ENCODE measurements around the gene ARL8B. TPM values are rescaled to one million over a fixed set of nuclear protein-coding genes. Genes with fewer than 3 reads are reported as not detected.
"Not testable (repeated sequence)": the region's sequence is repeated elsewhere in the genome, so short reads cannot be mapped to it uniquely, and the experiment has no call there.

ARL8B gene
- total and polyA plus RNA-seq, 2 experiments from 2014 or later, result 47.2 to 72.9 TPM

DNA sequence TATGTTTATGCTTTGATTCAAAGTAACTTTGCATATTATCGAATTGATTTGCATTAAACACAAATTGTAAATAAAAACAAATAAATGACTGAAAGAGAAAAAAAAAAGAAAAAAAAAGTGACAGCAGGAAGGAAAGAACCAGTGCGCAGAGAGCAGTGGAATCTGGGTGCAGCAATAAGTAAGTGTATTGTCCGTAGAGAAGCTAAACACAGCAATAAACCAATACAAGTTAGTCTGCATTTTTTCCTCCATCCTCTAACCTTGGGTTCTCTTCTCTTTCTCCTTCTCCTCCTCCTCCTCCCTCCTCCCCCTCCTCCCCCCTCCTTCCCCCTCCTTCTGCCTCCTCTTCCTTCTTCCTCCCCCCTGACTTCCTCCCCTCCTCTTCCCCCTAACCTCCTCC lies 18.3 kb upstream of the ARL8B start:
- Histone ChIP-seq H3K27ac (no peak overlapping the region), H3K9me2 (ENCODE audit: insufficient read depth) (no peaks in the 10 kb centered on the region), H3K4me2 (ENCODE audit: unreplicated experiment) (no peak overlapping the region), H3K4me3 (no peak overlapping the region), H3K9ac (no peak overlapping the region), H3K27me3 (replicated peaks; ENCODE audit: insufficient read depth) (no peaks in the 10 kb centered on the region), H3F3A (ENCODE audit: insufficient read depth) (no peaks in the 10 kb centered on the region), H3K4me1 (ENCODE audit: insufficient read depth) (no peaks in the 10 kb centered on the region), H2AFZ (no peak overlapping the region), H4K20me1 (ENCODE audit: insufficient read depth) (no peaks in the 10 kb centered on the region), H3K9me3 (ENCODE audit: low read depth) (no peaks in the 10 kb centered on the region), H3K36me3 (ENCODE audit: low read depth) (no peaks in the 10 kb centered on the region), H3K79me2 (ENCODE audit: insufficient read depth) (no peaks in the 10 kb centered on the region)
- no peak for TF ChIP-seq EZH2 (IDR thresholded peaks at IDR 0.05; ENCODE audit: insufficient read depth, poor library complexity, severe bottlenecking)
- no peak for TF ChIP-seq EZH2phosphoT487 (IDR thresholded peaks at IDR 0.05; ENCODE audit: insufficient read depth, low read depth)
- 71 to 73% methylated on average over 3 of the region's 3 CpGs for WGBS, 2 experiments (ENCODE audit: low coverage in 1 of 2, low lambda C conversion rate in 2 of 2, missing lambda C conversion rate in 2 of 2)
- DNase-seq, result no peak
- in situ Hi-C loops (cut with MboI), result no loop called here

DNA sequence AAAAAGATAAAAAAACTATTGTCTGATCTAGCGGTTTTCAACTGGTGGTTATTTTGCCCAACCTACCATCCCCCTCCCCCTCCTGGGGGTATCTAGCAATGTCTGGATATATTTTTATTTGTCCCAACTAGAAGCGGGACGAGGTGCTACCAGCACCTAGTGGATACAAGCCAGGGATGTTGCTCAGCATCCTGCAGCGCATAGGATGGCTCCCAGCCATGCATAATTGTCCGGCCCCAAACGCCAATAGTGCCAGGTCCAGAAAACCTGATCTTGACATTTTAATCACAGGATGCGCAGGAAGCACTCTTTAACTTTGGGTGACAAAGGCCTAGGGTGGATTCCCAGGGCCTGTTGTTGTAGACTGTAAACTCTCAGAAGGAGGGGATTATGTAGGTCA lies 17.0 kb upstream of the ARL8B start:
- H3K79me2 ChIP-seq (ENCODE audit: insufficient read depth), result no peaks in the 10 kb centered on the region
- TF ChIP-seq EZH2 (IDR thresholded peaks at IDR 0.05; ENCODE audit: insufficient read depth, poor library complexity, severe bottlenecking), result no peak
- TF ChIP-seq EZH2phosphoT487 (IDR thresholded peaks at IDR 0.05; ENCODE audit: insufficient read depth, low read depth), result no peak
- H3K9me3 ChIP-seq (ENCODE audit: low read depth), result no peaks in the 10 kb centered on the region
- no peaks in the 10 kb centered on the region for H4K20me1 ChIP-seq (ENCODE audit: insufficient read depth)
- WGBS, 2 experiments (ENCODE audit: low coverage in 1 of 2, low lambda C conversion rate in 2 of 2, missing lambda C conversion rate in 2 of 2), result 53 to 65% methylated on average over 7 of the region's 7 CpGs
- H3K4me3 ChIP-seq, result no peak overlapping the region
- DNase-seq, result no peak
- in situ Hi-C loops (cut with MboI), result no loop called here
- no peak overlapping the region for H3K9ac ChIP-seq
- no peaks in the 10 kb centered on the region for H3K36me3 ChIP-seq (ENCODE audit: low read depth)
- H2AFZ ChIP-seq, result no peak overlapping the region
- no peak overlapping the region for H3K27ac ChIP-seq
- no peaks in the 10 kb centered on the region for H3F3A ChIP-seq (ENCODE audit: insufficient read depth)
- H3K27me3 ChIP-seq (replicated peaks; ENCODE audit: insufficient read depth), result no peaks in the 10 kb centered on the region
- no peak overlapping the region for H3K4me2 ChIP-seq (ENCODE audit: unreplicated experiment)
- no peaks in the 10 kb centered on the region for H3K9me2 ChIP-seq (ENCODE audit: insufficient read depth)
- H3K4me1 ChIP-seq (ENCODE audit: insufficient read depth), result no peaks in the 10 kb centered on the region

DNA sequence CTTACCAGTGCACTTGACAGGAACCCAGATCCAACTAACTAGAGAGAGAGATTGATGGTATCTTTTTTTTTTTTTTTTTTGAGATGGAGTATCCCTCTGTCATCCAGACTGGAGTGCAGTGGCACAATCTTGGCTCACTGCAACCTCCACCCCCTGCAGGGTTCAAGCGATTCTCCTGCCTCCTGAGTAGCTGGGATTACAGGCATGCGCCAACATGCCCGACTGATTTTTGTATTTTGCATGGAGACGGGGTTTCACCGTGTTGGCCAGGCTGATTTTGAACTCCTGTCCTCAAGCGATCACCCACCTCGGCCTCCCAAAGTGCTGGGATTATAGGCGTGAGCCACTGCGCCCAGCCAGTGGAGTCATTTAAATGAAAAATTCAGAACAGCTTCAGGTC lies 15.7 kb upstream of the ARL8B start:
- H4K20me1 ChIP-seq (ENCODE audit: insufficient read depth); H2AFZ ChIP-seq; in situ Hi-C loops (cut with MboI); H3F3A ChIP-seq (ENCODE audit: insufficient read depth); H3K4me3 ChIP-seq; H3K9me3 ChIP-seq (ENCODE audit: low read depth); DNase-seq; H3K79me2 ChIP-seq (ENCODE audit: insufficient read depth); H3K9me2 ChIP-seq (ENCODE audit: insufficient read depth); H3K4me2 ChIP-seq (ENCODE audit: unreplicated experiment); H3K27me3 ChIP-seq (replicated peaks; ENCODE audit: insufficient read depth); H3K9ac ChIP-seq; H3K27ac ChIP-seq; H3K36me3 ChIP-seq (ENCODE audit: low read depth); H3K4me1 ChIP-seq (ENCODE audit: insufficient read depth): not testable (repeated sequence)
- 76 to 83% methylated on average over 9 of the region's 9 CpGs for WGBS, 2 experiments (ENCODE audit: low coverage in 1 of 2, low lambda C conversion rate in 2 of 2, missing lambda C conversion rate in 2 of 2)

DNA sequence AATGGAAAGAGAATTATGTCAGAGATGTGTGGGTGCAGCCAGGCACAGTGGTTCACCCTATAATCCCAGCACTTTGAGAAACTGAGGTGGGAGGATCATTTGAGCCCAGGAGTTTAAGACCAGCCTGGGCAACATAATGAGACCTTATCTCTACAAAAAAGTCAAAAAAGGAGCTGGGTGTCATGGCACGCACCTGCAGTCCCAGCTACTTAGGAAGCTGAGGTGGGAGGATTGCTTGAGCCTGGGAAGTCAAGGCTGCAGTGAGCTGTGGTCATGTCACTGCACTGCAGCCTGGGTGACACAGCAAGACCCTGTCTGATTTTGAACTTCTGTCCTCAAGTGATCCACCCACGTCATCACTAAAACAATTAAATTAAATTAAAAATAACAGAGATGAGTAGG lies 15.2 kb upstream of the ARL8B start:
- H3K9me2 ChIP-seq (ENCODE audit: insufficient read depth); H3K27me3 ChIP-seq (replicated peaks; ENCODE audit: insufficient read depth); H4K20me1 ChIP-seq (ENCODE audit: insufficient read depth); H3K79me2 ChIP-seq (ENCODE audit: insufficient read depth); H3K4me3 ChIP-seq; H3K36me3 ChIP-seq (ENCODE audit: low read depth); H3K4me2 ChIP-seq (ENCODE audit: unreplicated experiment); H3K4me1 ChIP-seq (ENCODE audit: insufficient read depth); H3F3A ChIP-seq (ENCODE audit: insufficient read depth); H3K9ac ChIP-seq; in situ Hi-C loops (cut with MboI); DNase-seq; H3K27ac ChIP-seq; H3K9me3 ChIP-seq (ENCODE audit: low read depth); H2AFZ ChIP-seq: not testable (repeated sequence)
- WGBS, 2 experiments (ENCODE audit: low coverage in 1 of 2, low lambda C conversion rate in 2 of 2, missing lambda C conversion rate in 2 of 2), result 46 to 49% methylated on average over 2 of the region's 2 CpGs

DNA sequence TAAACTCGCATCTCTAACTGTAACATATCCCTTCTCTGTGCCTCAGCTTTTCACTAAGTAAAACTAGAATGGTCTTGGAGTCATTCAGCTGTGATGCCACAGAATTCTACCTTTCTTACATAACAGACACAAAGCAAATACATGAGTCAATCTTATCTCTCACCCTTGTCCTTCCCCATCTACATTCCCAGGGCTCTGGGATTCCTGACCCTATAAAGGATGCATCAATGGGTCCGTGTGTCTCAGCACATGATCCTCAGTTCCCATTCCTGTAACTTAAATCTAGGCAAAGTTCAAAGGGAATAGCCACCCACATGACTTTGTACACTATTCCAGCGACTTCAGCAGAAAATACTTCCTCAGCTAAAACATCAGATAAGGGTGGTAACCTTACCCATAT lies 11.8 kb upstream of the ARL8B start:
- no peak overlapping the region for H3K4me3 ChIP-seq
- no peaks in the 10 kb centered on the region for H4K20me1 ChIP-seq (ENCODE audit: insufficient read depth)
- TF ChIP-seq EZH2 (IDR thresholded peaks at IDR 0.05; ENCODE audit: insufficient read depth, poor library complexity, severe bottlenecking) (no peak), EZH2phosphoT487 (IDR thresholded peaks at IDR 0.05; ENCODE audit: insufficient read depth, low read depth) (no peak)
- no peaks in the 10 kb centered on the region for H3K4me1 ChIP-seq (ENCODE audit: insufficient read depth)
- 38 to 39% methylated on average over 3 of the region's 3 CpGs for WGBS, 2 experiments (ENCODE audit: low coverage in 1 of 2, low lambda C conversion rate in 2 of 2, missing lambda C conversion rate in 2 of 2)
- no peaks in the 10 kb centered on the region for H3K79me2 ChIP-seq (ENCODE audit: insufficient read depth)
- H3F3A ChIP-seq (ENCODE audit: insufficient read depth), result no peaks in the 10 kb centered on the region
- H3K9me3 ChIP-seq (ENCODE audit: low read depth), result no peaks in the 10 kb centered on the region
- H3K9me2 ChIP-seq (ENCODE audit: insufficient read depth), result no peaks in the 10 kb centered on the region
- no peak overlapping the region for H3K9ac ChIP-seq
- no peaks in the 10 kb centered on the region for H3K36me3 ChIP-seq (ENCODE audit: low read depth)
- H3K27me3 ChIP-seq (replicated peaks; ENCODE audit: insufficient read depth), result no peaks in the 10 kb centered on the region
- no peak overlapping the region for H3K27ac ChIP-seq
- H3K4me2 ChIP-seq (ENCODE audit: unreplicated experiment), result no peak overlapping the region
- in situ Hi-C loops (cut with MboI), result no loop called here
- no peak overlapping the region for H2AFZ ChIP-seq
- no peak for DNase-seq
